ENCODE measurements around the gene TLE6. TPM values are rescaled to one million over a fixed set of nuclear protein-coding genes. Genes with fewer than 3 reads are reported as not detected.

TLE6 gene
- total and polyA plus RNA-seq, 10 donors = 0.60 to 4.1 (median 2.0) TPM

DNA sequence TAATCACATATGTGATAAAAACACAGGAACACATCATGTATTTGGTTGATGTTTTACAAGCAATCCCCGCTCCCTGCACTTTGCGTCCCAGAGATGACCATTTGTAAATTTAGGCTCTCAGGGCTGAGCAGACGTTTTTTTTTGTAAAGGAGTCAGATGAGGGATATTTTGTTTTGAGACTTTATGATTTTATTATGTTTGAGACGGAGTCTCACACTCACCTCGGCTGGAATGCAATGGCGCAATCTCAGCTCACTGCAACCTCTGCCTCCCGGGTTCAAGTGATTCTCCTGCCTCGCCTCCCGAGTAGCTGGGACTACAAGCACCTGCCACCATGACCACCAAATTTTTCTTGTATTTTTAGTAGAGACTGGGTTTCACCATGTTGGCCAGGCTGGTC is 1.4 kb downstream of the TLE6 start:
- Histone ChIP-seq H3K27ac (peak overlapping the region in 4 of 8 donors; percentile 54 to 85 (median 80)), H3K27me3 (replicated peaks in 1 of 7) (peaks cover 0 to 45% (median 1%) of the 10 kb centered on the region in 7 donors), H3K4me1 (peaks cover 27 to 65% (median 54%) of the 10 kb centered on the region in 6 donors), H3K9me3 (no peaks in the 10 kb centered on the region), H3K4me3 (no peak overlapping the region), H3K36me3 (no peaks in the 10 kb centered on the region)
- WGBS, 5 donors = 81 to 90% (median 88%) methylated on average over 9 of the region's 9 CpGs
- no peak for DNase-seq
- TF ChIP-seq POLR2AphosphoS5 (IDR thresholded peaks at IDR 0.05) = no peak
- no peak for TF ChIP-seq POLR2A (IDR thresholded peaks at IDR 0.05)
- no peak for TF ChIP-seq CTCF (IDR thresholded peaks at IDR 0.05 in 8 of 11, conservative IDR thresholded peaks at IDR 0.05 in 3 of 11)
- intact Hi-C loops (cut with DNase I; ENCODE audit: low total_unique reads) = loop anchor here (10.0 kb wide), 1 partner anchor 56 kb away; no protein-coding TSS in a partner anchor

- H3K27ac ChIP-seq = peak overlapping the region in 3 of 8 donors; percentile 70 to 79 (median 79)
- H3K27me3 ChIP-seq (replicated peaks in 1 of 7) = peaks cover 0 to 39% (median 4%) of the 10 kb centered on the region in 7 donors
- DNase-seq = no peak
- TF ChIP-seq POLR2A (IDR thresholded peaks at IDR 0.05) (no peak), POLR2AphosphoS5 (IDR thresholded peaks at IDR 0.05) (no peak), CTCF (IDR thresholded peaks at IDR 0.05 in 8 of 11, conservative IDR thresholded peaks at IDR 0.05 in 3 of 11) (no peak)
- H3K4me1 ChIP-seq = peaks cover 10 to 44% (median 32%) of the 10 kb centered on the region in 6 donors
- intact Hi-C loops (cut with DNase I; ENCODE audit: low total_unique reads) = no loop called here
- H3K36me3 ChIP-seq = no peaks in the 10 kb centered on the region
- H3K4me3 ChIP-seq = no peak overlapping the region
- no peaks in the 10 kb centered on the region for H3K9me3 ChIP-seq
- WGBS, 5 donors = 88 to 95% (median 94%) methylated on average over 5 of the region's 5 CpGs
Observed at GRCh38 chr19:2981898-2982297, 4.5 kb downstream of the TLE6 start.

DNA sequence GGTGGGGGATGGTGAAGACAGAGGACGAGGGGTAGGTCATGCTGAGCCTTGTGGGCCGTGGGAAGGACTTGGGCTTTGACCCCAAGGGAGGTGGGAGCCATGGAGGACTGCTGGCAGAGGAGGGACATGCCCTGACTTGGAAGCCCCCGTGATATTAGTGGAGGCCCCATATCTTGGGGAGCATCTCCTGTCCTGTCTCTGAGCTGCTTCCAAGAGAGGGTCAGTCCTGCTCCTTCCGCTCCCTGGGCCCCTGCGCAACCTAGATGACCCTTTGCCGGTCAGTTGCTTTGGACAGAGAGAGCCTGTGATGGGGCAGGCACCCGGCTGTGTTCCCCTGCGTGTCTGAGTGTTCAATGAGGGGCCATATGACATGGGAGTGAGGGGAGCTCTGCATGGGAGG is 5.2 kb downstream of the TLE6 start:
- no peaks in the 10 kb centered on the region for H3K36me3 ChIP-seq
- peak overlapping the region in 7 of 8 donors; percentile 36 to 79 (median 70) for H3K27ac ChIP-seq
- intact Hi-C loops (cut with DNase I; ENCODE audit: low total_unique reads) = no loop called here
- peaks cover 8 to 37% (median 25%) of the 10 kb centered on the region in 6 donors for H3K4me1 ChIP-seq
- no peak for DNase-seq
- 28 to 55% (median 48%) methylated on average over 7 to 8 of the region's 8 CpGs for whole genome bisulfite sequencing, 5 donors
- no peak for TF ChIP-seq POLR2A (IDR thresholded peaks at IDR 0.05)
- no peak for TF ChIP-seq CTCF (IDR thresholded peaks at IDR 0.05 in 8 of 11, conservative IDR thresholded peaks at IDR 0.05 in 3 of 11)
- no peak for TF ChIP-seq POLR2AphosphoS5 (IDR thresholded peaks at IDR 0.05)
- peaks cover 0 to 41% (median 4%) of the 10 kb centered on the region in 7 donors for H3K27me3 ChIP-seq (replicated peaks in 1 of 7)
- no peak overlapping the region for H3K4me3 ChIP-seq
- no peaks in the 10 kb centered on the region for H3K9me3 ChIP-seq

- Histone ChIP-seq H3K4me3 (no peak overlapping the region), H3K36me3 (no peaks in the 10 kb centered on the region), H3K27ac (peak overlapping the region in 7 of 8 donors; percentile 36 to 79 (median 70)), H3K9me3 (no peaks in the 10 kb centered on the region), H3K27me3 (replicated peaks in 1 of 7) (peaks cover 0 to 45% (median 4%) of the 10 kb centered on the region in 7 donors), H3K4me1 (peaks cover 6 to 33% (median 21%) of the 10 kb centered on the region in 6 donors)
- no peak for DNase-seq
- intact Hi-C loops (cut with DNase I; ENCODE audit: low total_unique reads) = no loop called here
- 6 to 15% (median 12%) methylated on average over 10 of the region's 10 CpGs for WGBS, 5 donors
- TF ChIP-seq POLR2A (IDR thresholded peaks at IDR 0.05) = no peak
- peak; percentile 54 to 71 (median 65) for TF ChIP-seq POLR2AphosphoS5 (IDR thresholded peaks at IDR 0.05)
Observed at GRCh38 chr19:2982983-2983350, 5.6 kb downstream of the TLE6 start.
